Measurements from ENCODE around the gene TUNAR. TPM values are rescaled to one million over a fixed set of nuclear protein-coding genes. Genes with fewer than 3 reads are reported as not detected.

The TUNAR gene
- total RNA-seq = under 1 TPM in 1 of 6 donors, not detected in 5; 0.10 TPM

DNA sequence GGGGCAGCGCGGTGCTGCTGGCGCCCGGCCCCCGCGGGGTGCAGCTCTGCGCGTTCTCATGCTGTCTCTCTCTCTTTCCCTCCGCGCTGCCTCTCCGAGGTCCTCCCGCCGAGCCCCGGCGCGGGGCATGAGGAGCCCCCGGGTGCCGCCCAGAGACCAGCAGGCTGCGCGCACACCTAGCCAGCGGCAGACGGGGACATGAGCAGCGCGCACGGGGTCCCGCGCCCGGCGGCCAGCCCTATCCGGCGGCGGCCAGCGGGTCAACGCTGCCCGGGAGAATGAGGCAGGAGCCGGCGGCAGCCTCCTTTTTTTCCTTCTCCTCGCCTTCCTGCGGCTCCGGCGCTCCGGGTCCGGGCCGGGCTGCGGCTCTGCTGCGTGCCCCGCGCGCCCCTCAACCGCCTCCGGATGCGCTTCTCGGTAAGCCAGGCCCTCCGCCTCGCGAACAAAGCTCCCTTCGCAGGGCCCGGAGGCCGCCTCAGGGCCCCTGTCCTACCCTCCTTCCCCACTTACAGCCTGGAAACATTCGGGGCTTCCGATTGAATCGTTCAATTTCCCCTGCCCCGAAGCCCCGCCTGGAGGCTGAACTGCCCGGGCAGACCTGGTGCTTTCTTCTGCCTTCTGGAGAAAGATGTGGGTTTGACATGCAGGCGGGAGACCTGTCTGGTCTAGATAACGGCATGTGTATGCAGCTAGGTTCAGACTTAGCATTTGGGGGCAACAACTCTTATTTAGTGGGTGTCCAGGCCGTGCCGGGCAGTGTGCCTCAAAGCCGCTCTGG, at the start of gene TUNAR:
Gene TUNAR, plus strand, starts transcription at position 72 of the 778 bp plus-strand sequence.
- no peak for ATAC-seq (ENCODE audit: low FRiP score in 2 of 2)
- no peak for DNase-seq
- TF ChIP-seq EP300 (IDR thresholded peaks at IDR 0.05) (no peak), POLR2AphosphoS5 (IDR thresholded peaks at IDR 0.05) (no peak), POLR2A (IDR thresholded peaks at IDR 0.05) (no peak)
- TF ChIP-seq, protein P1, sequence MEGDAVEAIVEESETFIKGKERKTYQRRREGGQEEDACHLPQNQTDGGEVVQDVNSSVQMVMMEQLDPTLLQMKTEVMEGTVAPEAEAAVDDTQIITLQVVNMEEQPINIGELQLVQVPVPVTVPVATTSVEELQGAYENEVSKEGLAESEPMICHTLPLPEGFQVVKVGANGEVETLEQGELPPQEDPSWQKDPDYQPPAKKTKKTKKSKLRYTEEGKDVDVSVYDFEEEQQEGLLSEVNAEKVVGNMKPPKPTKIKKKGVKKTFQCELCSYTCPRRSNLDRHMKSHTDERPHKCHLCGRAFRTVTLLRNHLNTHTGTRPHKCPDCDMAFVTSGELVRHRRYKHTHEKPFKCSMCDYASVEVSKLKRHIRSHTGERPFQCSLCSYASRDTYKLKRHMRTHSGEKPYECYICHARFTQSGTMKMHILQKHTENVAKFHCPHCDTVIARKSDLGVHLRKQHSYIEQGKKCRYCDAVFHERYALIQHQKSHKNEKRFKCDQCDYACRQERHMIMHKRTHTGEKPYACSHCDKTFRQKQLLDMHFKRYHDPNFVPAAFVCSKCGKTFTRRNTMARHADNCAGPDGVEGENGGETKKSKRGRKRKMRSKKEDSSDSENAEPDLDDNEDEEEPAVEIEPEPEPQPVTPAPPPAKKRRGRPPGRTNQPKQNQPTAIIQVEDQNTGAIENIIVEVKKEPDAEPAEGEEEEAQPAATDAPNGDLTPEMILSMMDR (IDR thresholded peaks at IDR 0.05) = no peak
- H3K27me3 ChIP-seq = peaks cover 0 to 18% (median 7%) of the 10 kb centered on the region in 4 donors
- H3K9me3 ChIP-seq = no peaks in the 10 kb centered on the region
- 2 to 5% methylated on average over 38 to 46 of the region's 70 CpGs for WGBS, 2 donors
- H3K4me1 ChIP-seq = peaks cover 0 to 15% (median 5%) of the 10 kb centered on the region in 4 donors
- H3K36me3 ChIP-seq = no peaks in the 10 kb centered on the region
- H3K27ac ChIP-seq = no peak within 1 kb of the TSS
- peak within 1 kb of the TSS in 1 of 4 donors; percentile 33 for H3K4me3 ChIP-seq

DNA sequence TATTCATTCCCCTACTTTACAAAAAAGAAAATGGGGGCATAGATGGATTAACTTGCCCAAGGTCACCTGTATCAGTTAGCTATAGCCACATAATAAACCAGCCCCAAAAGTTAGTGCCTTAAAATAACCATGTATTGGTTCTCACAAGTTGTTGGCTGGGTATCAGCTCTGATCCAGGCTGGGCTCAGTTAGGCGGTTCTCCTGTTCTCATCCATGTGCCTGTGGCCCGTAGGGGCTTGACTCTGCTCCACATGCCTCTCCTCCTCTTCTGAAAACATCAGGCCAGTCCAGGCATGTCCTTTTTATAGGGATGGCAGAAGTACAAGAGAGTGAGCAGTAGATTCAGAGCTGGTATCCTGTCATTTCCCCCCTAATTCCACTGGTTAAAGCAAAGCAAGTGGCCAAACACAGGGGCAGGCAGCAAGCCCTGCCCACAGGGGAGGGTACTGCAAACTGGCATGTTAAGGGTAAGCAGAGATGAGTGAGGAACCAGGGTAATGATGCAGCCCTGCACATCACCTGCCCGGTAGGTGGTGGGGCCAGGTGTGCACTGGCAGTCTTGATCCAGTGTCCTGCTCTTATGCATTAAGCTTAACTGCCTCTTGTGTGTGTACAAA, 47.9 kb upstream of the TUNAR start:
- Histone ChIP-seq H3K4me1 (no peaks in the 10 kb centered on the region), H3K36me3 (no peaks in the 10 kb centered on the region), H3K27me3 (no peaks in the 10 kb centered on the region), H3K27ac (no peak overlapping the region), H3K4me3 (no peak overlapping the region), H3K9me3 (peaks cover 0 to 5% (median 0%) of the 10 kb centered on the region in 4 donors)
- DNase-seq (no peak), ATAC-seq (ENCODE audit: low FRiP score in 2 of 2) (no peak)
- no peak for TF ChIP-seq POLR2A (IDR thresholded peaks at IDR 0.05)
- no peak for TF ChIP-seq EP300 (IDR thresholded peaks at IDR 0.05)
- no peak for TF ChIP-seq POLR2AphosphoS5 (IDR thresholded peaks at IDR 0.05)
- TF ChIP-seq, protein P1 (IDR thresholded peaks at IDR 0.05) = no peak
- 87 to 90% methylated on average over 2 to 3 of the region's 3 CpGs for WGBS, 2 donors

DNA sequence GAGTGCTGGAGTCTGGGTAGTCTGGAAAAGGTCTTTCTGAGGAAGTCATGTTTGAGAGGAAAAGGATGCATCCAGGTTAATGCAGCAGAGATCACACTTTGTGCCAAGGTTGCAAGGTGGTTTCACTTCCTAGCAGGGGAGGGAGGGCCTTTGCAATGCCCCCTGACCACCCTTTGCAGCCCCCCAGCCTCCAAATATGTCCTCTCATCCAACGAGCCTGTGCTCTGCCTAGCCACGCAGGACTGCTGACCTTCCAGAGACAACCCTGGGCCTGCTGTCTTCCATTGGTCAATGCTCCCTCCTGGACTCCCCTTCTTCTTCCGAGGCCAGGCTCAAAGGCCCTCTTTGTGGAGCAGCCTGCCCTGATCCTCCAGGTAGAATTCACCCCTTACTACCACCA, 47.3 kb upstream of the TUNAR start:
- no peak overlapping the region for H3K4me3 ChIP-seq
- DNase-seq (no peak), ATAC-seq (ENCODE audit: low FRiP score in 2 of 2) (no peak)
- peaks cover 0 to 5% (median 0%) of the 10 kb centered on the region in 4 donors for H3K9me3 ChIP-seq
- no peaks in the 10 kb centered on the region for H3K4me1 ChIP-seq
- TF ChIP-seq POLR2AphosphoS5 (IDR thresholded peaks at IDR 0.05) (no peak), EP300 (IDR thresholded peaks at IDR 0.05) (no peak)
- TF ChIP-seq, protein P1 (IDR thresholded peaks at IDR 0.05) = no peak
- H3K27ac ChIP-seq = no peak overlapping the region
- 84 to 86% methylated on average over 2 to 3 of the region's 3 CpGs for WGBS, 2 donors
- no peaks in the 10 kb centered on the region for H3K27me3 ChIP-seq
- H3K36me3 ChIP-seq = no peaks in the 10 kb centered on the region

DNA sequence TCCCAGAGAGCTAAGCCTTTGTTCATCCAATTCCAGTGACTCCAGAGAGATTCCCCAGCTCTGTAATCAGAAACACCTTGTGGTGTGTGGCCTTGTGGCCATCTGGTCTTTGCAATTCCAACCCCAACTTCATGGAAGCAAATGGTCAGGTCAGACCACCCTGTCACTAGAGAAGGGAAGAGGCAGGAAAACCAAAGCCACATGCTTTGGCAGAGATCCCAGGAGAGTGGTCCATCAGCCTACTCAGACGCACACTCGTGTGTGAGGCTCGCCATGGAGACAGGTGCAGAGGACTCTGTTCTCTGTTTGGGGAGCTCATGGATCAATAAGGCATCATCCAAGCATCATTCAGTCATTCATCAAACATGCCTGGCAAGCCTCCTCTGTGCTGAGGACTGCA, 46.2 kb upstream of the TUNAR start:
- TF ChIP-seq POLR2A (IDR thresholded peaks at IDR 0.05) = no peak
- no peak for TF ChIP-seq POLR2AphosphoS5 (IDR thresholded peaks at IDR 0.05)
- TF ChIP-seq, protein P1 (IDR thresholded peaks at IDR 0.05) = no peak
- no peak for TF ChIP-seq EP300 (IDR thresholded peaks at IDR 0.05)
- 29 to 41% methylated on average over 3 of the region's 3 CpGs for WGBS, 2 donors
- no peak overlapping the region for H3K27ac ChIP-seq
- DNase-seq (no peak), ATAC-seq (ENCODE audit: low FRiP score in 2 of 2) (no peak)
- peaks cover 0 to 5% (median 0%) of the 10 kb centered on the region in 4 donors for H3K9me3 ChIP-seq
- H3K4me3 ChIP-seq = no peak overlapping the region
- no peaks in the 10 kb centered on the region for H3K4me1 ChIP-seq
- H3K27me3 ChIP-seq = no peaks in the 10 kb centered on the region
- no peaks in the 10 kb centered on the region for H3K36me3 ChIP-seq

Data from upper lobe of left lung (tissue), 6 donors.